Osteoblast (primary cell): ENCODE data around the gene LRRC47. TPM values are rescaled to one million over a fixed set of nuclear protein-coding genes. Genes with fewer than 3 reads are reported as not detected.

ENCODE experiments used
- DNase-seq: peaks from one replicate; pipeline ENCODE4 v3.0.0; 2011; ENCODE audit warnings: low spot score, mixed read lengths; ENCODE audit not compliant: insufficient read length; ENCODE audit errors: missing footprints
- H2AFZ ChIP-seq: 2 replicates; pipeline ENCODE4 v1.6.0; 2011; ENCODE audit warnings: mild to moderate bottlenecking, low read length
- H3K27ac ChIP-seq: 2 replicates; pipeline ENCODE4 v1.5.1; 2011; ENCODE audit warnings: mild to moderate bottlenecking, low read depth, low read length, moderate library complexity
- H3K27me3 ChIP-seq: 2 replicates; pipeline ENCODE4 v1.6.0; 2012; ENCODE audit warnings: mild to moderate bottlenecking, control low read depth, inconsistent platforms, low read length, moderate library complexity; ENCODE audit not compliant: insufficient read depth
- H3K36me3 ChIP-seq: 2 replicates; pipeline ENCODE4 v1.5.1; 2011; ENCODE audit warnings: mild to moderate bottlenecking, low read length, control low read depth, moderate library complexity; ENCODE audit not compliant: insufficient read depth
- H3K4me1 ChIP-seq: 2 replicates; pipeline ENCODE4 v1.5.1; 2011; ENCODE audit warnings: mild to moderate bottlenecking, low read length, control low read depth, moderate library complexity; ENCODE audit not compliant: insufficient read depth
- H3K4me2 ChIP-seq: 2 replicates; pipeline ENCODE4 v1.6.0; 2011; ENCODE audit warnings: mild to moderate bottlenecking, low read length; ENCODE audit not compliant: insufficient read depth
- H3K4me3 ChIP-seq: fragments of 200-600 bp; sonication (generic); 3 replicates; pipeline ENCODE4 v1.5.1; 2012; ENCODE audit warnings: mild to moderate bottlenecking, low read length, inconsistent platforms; ENCODE audit not compliant: insufficient read depth
- H3K79me2 ChIP-seq: 2 replicates; pipeline ENCODE4 v1.6.0; 2012; ENCODE audit warnings: mild to moderate bottlenecking, low read length, control low read depth, inconsistent platforms; ENCODE audit not compliant: insufficient read depth
- H3K9me3 ChIP-seq: 2 replicates; pipeline ENCODE4 v1.5.1; 2011; ENCODE audit warnings: low read depth, low read length, control low read depth
- H4K20me1 ChIP-seq: 2 replicates; pipeline ENCODE4 v1.6.0; 2012; ENCODE audit warnings: mild to moderate bottlenecking, low read length, control low read depth; ENCODE audit not compliant: insufficient read depth
- CTCF ChIP-seq: IDR thresholded peaks from 2 replicates; pipeline ENCODE4 v1.5.1; 2011; ENCODE audit warnings: mild to moderate bottlenecking, low read depth, low read length, moderate library complexity; ENCODE audit errors: extremely low read depth
- total RNA-seq: library from RNA; depleted of rRNA; stranded (reverse); fragments of >200 nt; gene quantifications from 2 replicates; pipeline ENCODE4 v1.2.3, GENCODE V29; 2012

The LRRC47 gene
- total RNA-seq, 1 donor = 30.0 TPM

DNA sequence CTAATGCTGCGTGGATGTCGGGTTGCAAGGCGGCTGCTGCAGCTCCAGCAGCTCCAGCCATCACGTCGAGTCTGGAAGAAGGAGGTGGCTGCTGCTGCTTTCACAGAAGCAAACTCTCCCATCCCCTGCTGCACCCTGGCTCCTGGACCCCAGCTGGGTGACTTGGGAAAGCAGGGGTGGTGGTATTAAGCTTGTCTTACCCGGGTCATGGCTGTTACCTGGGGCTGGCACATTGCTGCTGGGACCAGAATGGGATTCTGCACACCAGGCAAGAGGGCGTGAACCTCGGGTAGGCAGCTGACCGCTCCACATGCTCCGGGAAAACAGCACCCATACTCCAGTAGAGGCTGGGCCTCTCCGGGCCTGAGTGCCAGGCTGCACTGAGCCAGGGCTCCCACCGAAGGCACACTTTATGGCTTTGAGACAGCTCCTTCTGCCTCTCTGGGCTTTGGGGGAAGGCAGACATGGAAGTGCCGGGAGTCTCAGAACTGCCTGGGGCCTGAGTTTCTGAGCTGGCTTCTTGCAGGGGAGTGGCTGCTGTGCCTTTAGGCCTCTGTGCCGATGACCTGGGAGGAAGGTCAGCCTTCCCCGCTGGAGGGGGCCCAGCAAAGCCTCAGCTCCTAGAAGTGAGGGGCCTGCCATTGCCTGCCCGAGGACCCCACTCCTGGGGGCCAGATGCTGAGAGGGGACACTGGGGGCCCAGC lies 22.6 kb downstream of the LRRC47 start:
- Histone ChIP-seq H3K4me2 (no peak overlapping the region), H3K4me3 (no peak overlapping the region)
- DNase-seq = peak; percentile 89

DNA sequence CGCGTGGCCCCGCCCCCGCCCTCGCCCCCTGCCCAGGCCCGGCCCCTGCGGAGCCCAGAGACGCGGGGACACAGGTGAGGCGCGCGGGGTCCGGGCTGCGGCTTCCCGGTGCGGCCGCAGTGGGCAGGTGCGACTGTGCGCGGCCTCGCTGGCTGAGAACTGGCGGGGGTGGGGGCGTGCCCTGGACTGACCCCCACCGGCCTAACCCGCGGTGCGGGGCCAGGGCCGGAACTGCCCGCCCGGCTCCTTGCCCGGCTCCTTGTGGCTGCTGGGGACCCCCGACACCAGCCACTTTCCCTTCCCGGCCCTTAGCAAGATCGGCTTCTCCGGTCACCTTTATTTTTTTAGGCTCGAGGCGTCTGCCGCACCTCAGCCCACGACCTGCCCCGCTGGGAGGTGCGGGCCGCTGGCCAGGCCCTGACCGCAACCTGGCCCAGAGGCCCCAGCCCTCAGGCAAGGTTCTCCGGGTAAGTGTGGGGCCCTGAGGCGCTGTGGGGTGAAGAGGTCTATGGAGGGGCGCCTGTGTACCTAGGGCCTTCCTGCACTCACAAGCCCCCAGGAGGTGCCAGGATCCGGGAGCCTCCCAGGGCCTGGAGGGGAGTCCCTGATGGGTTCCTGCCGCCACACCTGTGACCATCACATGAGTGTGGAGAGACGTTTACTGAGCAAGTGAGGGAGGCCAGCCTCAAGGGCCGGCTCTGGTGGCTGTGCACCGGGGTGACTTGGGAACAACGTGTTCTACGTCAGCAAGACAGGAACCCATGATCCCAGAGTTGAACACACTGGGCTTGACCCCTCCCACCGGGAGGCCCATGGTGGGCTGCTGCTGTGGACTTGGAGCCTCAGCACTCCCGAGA lies 23.4 kb downstream of the LRRC47 start, which contains the start of gene SMIM1:
Gene SMIM1 (plus strand): TSS at position 35 of the 857 bp plus-strand sequence. CDS start 2,625 bp downstream, outside the sequence.
- H3K27me3 ChIP-seq = peaks cover 15% of the 10 kb centered on the region
- TF ChIP-seq CTCF = no peak

More for the DNA sequence above, 22.6 kb downstream of the LRRC47 start:
- H3K27me3 ChIP-seq = peaks cover 15% of the 10 kb centered on the region
- peaks cover 15% of the 10 kb centered on the region for H3K4me1 ChIP-seq
- H3K9me3 ChIP-seq = no peaks in the 10 kb centered on the region
- no peaks in the 10 kb centered on the region for H3K79me2 ChIP-seq
- H3K27ac ChIP-seq = no peak overlapping the region
- TF ChIP-seq CTCF = no peak
- no peak overlapping the region for H2AFZ ChIP-seq
- no peaks in the 10 kb centered on the region for H4K20me1 ChIP-seq
- no peaks in the 10 kb centered on the region for H3K36me3 ChIP-seq

GRCh38 chr1:3772027-3772714 lies 24.1 kb downstream of the LRRC47 start:
- Histone ChIP-seq H3K79me2 (no peaks in the 10 kb centered on the region), H4K20me1 (no peaks in the 10 kb centered on the region), H3K4me3 (peak overlapping the region; percentile 53), H3K27me3 (peaks cover 15% of the 10 kb centered on the region), H3K27ac (no peak overlapping the region), H3K4me1 (peaks cover 15% of the 10 kb centered on the region), H3K36me3 (no peaks in the 10 kb centered on the region), H3K9me3 (no peaks in the 10 kb centered on the region), H3K4me2 (peak overlapping the region; percentile 68), H2AFZ (no peak overlapping the region)
- peak; percentile 99 for DNase-seq
- TF ChIP-seq CTCF = no peak

More for the DNA sequence above, 23.4 kb downstream of the LRRC47 start, which contains the start of gene SMIM1:
- no peaks in the 10 kb centered on the region for H4K20me1 ChIP-seq
- no peaks in the 10 kb centered on the region for H3K9me3 ChIP-seq
- peak within 1 kb of the TSS; percentile 53 for H3K4me3 ChIP-seq
- H3K4me2 ChIP-seq = peak within 1 kb of the TSS; percentile 68
- no peaks in the 10 kb centered on the region for H3K79me2 ChIP-seq
- peaks cover 15% of the 10 kb centered on the region for H3K4me1 ChIP-seq
- no peak within 1 kb of the TSS for H2AFZ ChIP-seq
- no peaks in the 10 kb centered on the region for H3K36me3 ChIP-seq
- H3K27ac ChIP-seq = no peak within 1 kb of the TSS
- peak; percentile 84 for DNase-seq
